GM18861 (cell line): Measurements from ENCODE around the gene URB2.

Experiments
- ATAC-seq: cut with Tn5 transposase; IDR thresholded peaks from one replicate; pipeline ENCODE4 v1.9.1; 2021; ENCODE audit not compliant: unreplicated experiment

Gene URB2

GRCh38 chr1:229643996-229644745 lies 18.1 kb downstream of the URB2 start:
- ATAC-seq: no peak

- ATAC-seq: no peak
These were observed 19.4 kb downstream of the URB2 start for GRCh38 chr1:229645324-229645993.

- no peak for ATAC-seq
These were observed 22.4 kb downstream of the URB2 start for GRCh38 chr1:229648406-229648805.

- no peak for ATAC-seq
These were observed 24.0 kb downstream of the URB2 start for GRCh38 chr1:229650045-229650444.

GRCh38 chr1:229651546-229651945 lies 25.5 kb downstream of the URB2 start:
- no peak for ATAC-seq

- no peak for ATAC-seq
These were observed 27.4 kb downstream of the URB2 start for GRCh38 chr1:229653420-229653819.

- no peak for ATAC-seq
These were observed 29.7 kb downstream of the URB2 start for GRCh38 chr1:229655781-229656180.

GRCh38 chr1:229657993-229658755 lies 32.1 kb downstream of the URB2 start:
- ATAC-seq: no peak

- ATAC-seq: peak; percentile 66
These were observed 35.2 kb downstream of the URB2 start for GRCh38 chr1:229661022-229661877.

- no peak for ATAC-seq
These were observed 35.9 kb downstream of the URB2 start for GRCh38 chr1:229661897-229662296.

GRCh38 chr1:229664133-229664689 lies 38.2 kb downstream of the URB2 start:
- ATAC-seq: peak; percentile 69

- no peak for ATAC-seq
These were observed 40.0 kb downstream of the URB2 start for GRCh38 chr1:229665912-229666558.

GRCh38 chr1:229666585-229666984 lies 40.5 kb downstream of the URB2 start:
- no peak for ATAC-seq

GRCh38 chr1:229669333-229669732 lies 43.3 kb downstream of the URB2 start:
- ATAC-seq: no peak

- no peak for ATAC-seq
These were observed 45.3 kb downstream of the URB2 start for GRCh38 chr1:229671310-229671709.

GRCh38 chr1:229672246-229672645 lies 46.2 kb downstream of the URB2 start:
- no peak for ATAC-seq

GRCh38 chr1:229674042-229674441 lies 48.0 kb downstream of the URB2 start:
- no peak for ATAC-seq

GRCh38 chr1:229675396-229675795 lies 49.3 kb downstream of the URB2 start:
- no peak for ATAC-seq

GRCh38 chr1:229685149-229685548 lies 59.1 kb downstream of the URB2 start:
- ATAC-seq: no peak

- ATAC-seq: no peak
These were observed 63.2 kb downstream of the URB2 start for GRCh38 chr1:229689273-229689672.
